ENCODE results near the gene PROSER3. TPM values are rescaled to one million over a fixed set of nuclear protein-coding genes. Genes with fewer than 3 reads are reported as not detected.

The PROSER3 gene
- total RNA-seq, 4 donors from 2014 or later: 3.7 to 9.7 (median 8.6) TPM

DNA sequence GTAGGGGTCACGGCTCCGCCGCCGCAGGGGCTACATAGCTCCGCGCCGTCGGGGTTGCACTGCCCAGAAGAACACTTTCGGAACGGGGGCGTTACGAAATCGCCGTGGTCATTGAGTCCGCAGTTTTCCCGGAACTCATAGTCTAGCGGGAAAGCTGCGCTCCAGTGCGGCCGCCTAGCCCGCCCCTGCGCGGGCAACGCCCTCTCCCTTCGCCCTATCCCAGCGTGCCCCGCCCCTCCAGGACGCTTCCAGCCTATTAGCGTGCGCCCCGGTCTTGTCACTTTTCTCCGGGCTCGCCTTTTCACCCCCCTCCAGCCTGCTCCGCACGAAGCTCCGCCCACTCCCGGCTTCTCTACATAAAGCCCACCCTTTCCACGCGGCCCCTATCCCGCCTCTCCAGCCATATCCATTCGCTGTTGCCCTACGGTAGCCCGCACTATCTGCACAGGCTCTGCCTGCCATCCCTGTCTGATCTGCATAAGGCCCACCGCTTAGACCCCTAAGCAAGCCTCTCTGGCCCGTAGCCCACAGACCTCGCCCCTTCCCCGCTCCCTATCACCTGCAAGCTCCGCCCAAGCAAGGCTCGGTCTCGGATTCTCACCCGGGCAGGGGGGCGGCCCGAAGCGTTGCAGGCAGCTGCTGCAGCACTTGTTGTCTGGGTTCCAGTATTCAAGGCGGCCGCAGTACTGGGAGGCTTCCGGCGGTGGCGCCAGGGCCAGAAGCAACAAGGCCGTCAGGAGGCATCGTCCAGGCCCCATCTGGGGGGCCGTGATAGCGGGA lies 17.4 kb upstream of the PROSER3 start:
- intact Hi-C loops (cut with DNase I): no loop called here
- peaks cover 20 to 54% (median 22%) of the 10 kb centered on the region in 3 donors for H3K4me1 ChIP-seq
- H3K27ac ChIP-seq: peak overlapping the region; percentile 69 to 92 (median 82)
- no peaks in the 10 kb centered on the region for H3K9me3 ChIP-seq
- peak in 1 of 6 experiments; percentile 29 for TF ChIP-seq CTCF (IDR thresholded peaks at IDR 0.05)
- TF ChIP-seq POLR2A (IDR thresholded peaks at IDR 0.05): peak in 1 of 4 donors; percentile 51
- H3K27me3 ChIP-seq: no peaks in the 10 kb centered on the region
- peak overlapping the region; percentile 46 to 74 (median 60) for H3K4me3 ChIP-seq
- peak; percentile 91 for DNase-seq
- peaks cover 10 to 50% (median 27%) of the 10 kb centered on the region in 3 donors for H3K36me3 ChIP-seq
- WGBS, 2 donors: 0% methylated on average over 25 to 36 of the region's 63 CpGs

GRCh38 chr19:35741203-35741515 lies 16.8 kb upstream of the PROSER3 start:
- DNase-seq: no peak
- Histone ChIP-seq H3K4me3 (peak overlapping the region; percentile 46 to 74 (median 60)), H3K4me1 (peaks cover 20 to 59% (median 26%) of the 10 kb centered on the region in 3 donors), H3K27me3 (no peaks in the 10 kb centered on the region), H3K9me3 (no peaks in the 10 kb centered on the region), H3K27ac (peak overlapping the region; percentile 69 to 92 (median 82)), H3K36me3 (peaks cover 7 to 44% (median 27%) of the 10 kb centered on the region in 3 donors)
- WGBS, 2 donors: 0 to 6% methylated on average over 6 to 12 of the region's 12 CpGs
- intact Hi-C loops (cut with DNase I): no loop called here
- TF ChIP-seq CTCF (IDR thresholded peaks at IDR 0.05) (no peak), POLR2A (IDR thresholded peaks at IDR 0.05) (no peak)

DNA sequence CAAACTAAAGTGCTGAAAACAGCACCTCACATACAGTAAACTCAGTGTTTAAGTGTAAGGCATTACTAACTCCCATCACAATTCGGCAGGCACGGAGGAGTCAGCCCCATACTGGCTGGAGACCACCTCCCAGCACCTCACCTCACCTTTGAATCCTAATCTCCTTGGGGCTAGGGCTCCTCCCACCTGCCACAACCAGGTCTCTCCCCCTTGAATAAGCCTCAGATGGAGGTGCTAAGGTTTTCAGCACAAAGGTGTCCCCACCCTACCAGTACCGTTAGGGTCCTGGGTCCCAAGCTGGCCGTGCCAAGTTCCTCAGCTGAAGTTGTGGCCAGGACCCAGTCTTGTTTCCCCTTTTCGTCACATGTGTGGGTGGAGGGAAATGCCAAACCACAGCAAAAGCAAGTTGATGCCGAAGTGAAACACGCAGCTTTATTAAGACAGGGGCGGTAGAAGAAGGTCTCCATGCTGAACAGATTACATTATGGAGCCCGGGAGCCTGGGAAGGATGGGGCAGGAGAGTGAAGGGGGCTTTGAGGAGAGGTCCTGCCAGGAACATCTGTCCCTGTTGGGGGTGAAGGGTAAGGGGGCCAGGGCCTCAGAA lies 15.8 kb upstream of the PROSER3 start, which contains the start of gene IGFLR1:
TSS of gene IGFLR1 (minus strand) at position 332 of the 604 bp plus-strand sequence. CDS start 1,272 bp downstream, outside the sequence.
- peaks cover 20 to 70% (median 34%) of the 10 kb centered on the region in 3 donors for H3K4me1 ChIP-seq
- no peaks in the 10 kb centered on the region for H3K9me3 ChIP-seq
- 63 to 73% methylated on average over 4 of the region's 9 CpGs for WGBS, 2 donors
- peak within 1 kb of the TSS; percentile 69 to 92 (median 82) for H3K27ac ChIP-seq
- peak within 1 kb of the TSS in 3 of 4 donors; percentile 59 to 74 (median 60) for H3K4me3 ChIP-seq
- intact Hi-C loops (cut with DNase I): no loop called here
- no peak for DNase-seq
- peaks cover 7 to 39% (median 16%) of the 10 kb centered on the region in 3 donors for H3K36me3 ChIP-seq
- H3K27me3 ChIP-seq: no peaks in the 10 kb centered on the region
- TF ChIP-seq CTCF (IDR thresholded peaks at IDR 0.05) (no peak), POLR2A (IDR thresholded peaks at IDR 0.05) (peak in 1 of 4 donors; percentile 54)

DNA sequence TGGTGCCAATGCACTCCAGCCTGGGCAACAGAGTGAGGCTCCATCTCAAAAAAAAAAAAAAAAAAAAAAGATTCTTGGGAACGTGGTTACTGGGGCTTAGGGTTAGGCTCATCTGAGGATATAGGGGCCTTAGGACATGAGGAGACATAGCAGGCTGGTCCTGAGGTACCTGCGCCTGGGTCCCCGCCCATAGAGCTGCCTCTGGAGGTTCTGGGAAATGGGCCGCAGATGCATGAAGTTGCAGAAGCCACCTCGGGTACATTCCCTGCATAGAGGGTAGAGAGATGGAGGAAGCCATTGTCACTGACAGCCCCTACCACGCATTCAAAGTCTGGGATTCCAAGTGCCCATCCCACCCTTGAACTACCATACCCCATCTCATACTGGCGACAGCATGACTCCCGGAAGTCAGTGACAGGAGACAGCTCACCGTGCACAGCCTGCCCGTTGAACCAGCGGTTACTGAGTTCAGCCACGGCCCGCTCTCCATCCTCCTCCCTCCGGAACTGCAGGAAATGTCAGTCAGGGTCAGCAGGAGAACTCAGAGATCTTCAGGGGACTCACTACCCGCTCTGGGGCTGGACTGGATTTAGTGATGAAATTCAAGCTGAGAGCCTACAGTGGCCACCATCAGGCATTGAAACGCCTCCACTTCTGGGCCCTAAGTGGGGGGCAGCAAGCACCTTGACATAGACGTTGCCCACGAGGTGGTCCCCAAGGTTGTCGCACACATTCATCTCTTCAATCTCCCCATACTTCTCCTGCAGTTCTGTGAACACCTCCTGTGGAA lies 14.1 kb upstream of the PROSER3 start:
- intact Hi-C loops (cut with DNase I): no loop called here
- H3K36me3 ChIP-seq: peaks cover 0 to 23% (median 1%) of the 10 kb centered on the region in 3 donors
- no peaks in the 10 kb centered on the region for H3K9me3 ChIP-seq
- TF ChIP-seq POLR2A (IDR thresholded peaks at IDR 0.05): no peak
- no peak for TF ChIP-seq CTCF (IDR thresholded peaks at IDR 0.05)
- H3K27ac ChIP-seq: peak overlapping the region; percentile 100
- peak overlapping the region; percentile 90 to 97 (median 92) for H3K4me3 ChIP-seq
- no peak for DNase-seq
- WGBS, 2 donors: 77 to 85% methylated on average over 13 to 18 of the region's 19 CpGs
- H3K27me3 ChIP-seq: no peaks in the 10 kb centered on the region
- peaks cover 27 to 80% (median 39%) of the 10 kb centered on the region in 3 donors for H3K4me1 ChIP-seq
